GM10248 (cell line): ENCODE results near the gene VMAC.

Experiments
- CTCF ChIA-PET: fragments of 300-600 bp; sonication (Branson Sonifier 250); formaldehyde crosslinking; extraction: SDS; loops from one replicate; lab custom pipeline; 2021; ENCODE audit warnings: antibody characterized with exemption; lab: Yijun Ruan, JAX
- POLR2A ChIA-PET: fragments of 350-650 bp; sonication (Branson Sonifier 250); formaldehyde crosslinking; extraction: SDS; loops from one replicate; lab custom pipeline; 2020; ENCODE audit warnings: antibody characterized with exemption; lab: Yijun Ruan, JAX
- DNase-seq: peaks from one replicate; pipeline ENCODE4 v3.0.0; 2012; ENCODE audit errors: extremely low spot score
- CTCF ChIP-seq: IDR thresholded peaks from 2 replicates; pipeline ENCODE4 v1.5.1; 2012; ENCODE audit warnings: mild to moderate bottlenecking, low read depth; ENCODE audit errors: extremely low read depth, missing control alignments, control extremely low read depth

Gene VMAC

GRCh38 chr19:5929625-5930024 lies 25.0 kb downstream of the VMAC start:
- ChIA-PET CTCF (interaction anchor here (1.3 kb wide), 1 partner anchor 25 kb away, joined by 4 read pairs; the partner anchor contains the start of gene VMAC), POLR2A (no interaction called here)
- no peak for DNase-seq
- TF ChIP-seq CTCF = no peak

- CTCF ChIA-PET = no interaction called here
- no peak for TF ChIP-seq CTCF
Observed at GRCh38 chr19:5931251-5931650, 26.6 kb downstream of the VMAC start.

DNA sequence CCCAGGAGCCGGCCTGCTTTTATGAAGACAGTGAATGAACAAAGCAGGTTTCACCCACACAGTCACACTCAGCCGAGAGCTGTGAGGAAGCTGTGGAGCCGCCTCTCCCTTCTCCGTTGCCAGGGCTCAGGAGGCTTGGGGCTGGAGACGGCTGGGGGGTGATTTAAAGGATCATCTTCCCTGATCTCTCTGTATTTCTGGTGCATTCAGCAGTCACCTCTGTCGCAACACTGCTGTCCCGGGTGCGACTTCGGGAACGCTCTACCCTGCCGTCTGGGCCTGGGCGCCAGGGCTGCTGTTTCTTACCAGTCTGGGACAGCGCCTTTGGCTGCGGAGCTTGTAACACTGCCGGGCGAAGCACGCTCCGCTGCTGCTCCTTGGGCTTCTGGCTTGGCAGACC lies 27.5 kb downstream of the VMAC start:
- ChIA-PET POLR2A (no interaction called here), CTCF (no interaction called here)
- no peak for DNase-seq
- TF ChIP-seq CTCF = no peak

More at GRCh38 chr19:5931251-5931650, 26.6 kb downstream of the VMAC start:
- no peak for DNase-seq
- POLR2A ChIA-PET = no interaction called here

DNA sequence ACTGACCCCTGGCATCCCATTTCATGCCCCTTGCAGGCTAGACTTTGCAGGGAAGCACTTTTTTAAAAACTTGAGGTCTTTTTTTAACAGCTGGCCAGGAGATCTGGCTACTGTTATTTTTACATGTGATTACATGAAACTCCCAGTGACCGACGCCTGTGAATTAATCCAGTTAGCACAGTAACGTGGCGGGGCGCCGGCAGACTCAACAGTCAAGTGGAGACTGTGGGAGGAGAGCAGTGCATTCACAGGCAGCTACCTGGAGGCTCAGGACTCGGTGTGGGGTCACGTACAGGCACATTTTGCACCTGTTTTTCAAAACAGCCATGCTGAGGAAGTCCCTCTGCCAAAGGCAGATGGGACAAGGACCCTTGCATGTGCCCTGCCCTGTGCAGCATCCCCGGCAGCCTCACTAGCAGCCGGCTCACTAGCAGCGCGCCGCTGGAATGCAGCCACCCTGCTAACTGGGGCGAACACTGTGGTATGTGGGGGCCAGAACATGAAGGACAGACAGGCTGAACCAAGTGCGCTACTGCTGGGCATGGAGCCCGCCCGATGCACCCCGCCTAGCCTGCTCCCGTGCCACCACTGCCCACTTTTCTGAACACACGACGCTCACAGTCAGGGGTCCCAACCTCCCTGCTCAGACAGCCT lies 28.1 kb downstream of the VMAC start:
- TF ChIP-seq CTCF = no peak
- ChIA-PET CTCF (no interaction called here), POLR2A (no interaction called here)
- DNase-seq = no peak

DNA sequence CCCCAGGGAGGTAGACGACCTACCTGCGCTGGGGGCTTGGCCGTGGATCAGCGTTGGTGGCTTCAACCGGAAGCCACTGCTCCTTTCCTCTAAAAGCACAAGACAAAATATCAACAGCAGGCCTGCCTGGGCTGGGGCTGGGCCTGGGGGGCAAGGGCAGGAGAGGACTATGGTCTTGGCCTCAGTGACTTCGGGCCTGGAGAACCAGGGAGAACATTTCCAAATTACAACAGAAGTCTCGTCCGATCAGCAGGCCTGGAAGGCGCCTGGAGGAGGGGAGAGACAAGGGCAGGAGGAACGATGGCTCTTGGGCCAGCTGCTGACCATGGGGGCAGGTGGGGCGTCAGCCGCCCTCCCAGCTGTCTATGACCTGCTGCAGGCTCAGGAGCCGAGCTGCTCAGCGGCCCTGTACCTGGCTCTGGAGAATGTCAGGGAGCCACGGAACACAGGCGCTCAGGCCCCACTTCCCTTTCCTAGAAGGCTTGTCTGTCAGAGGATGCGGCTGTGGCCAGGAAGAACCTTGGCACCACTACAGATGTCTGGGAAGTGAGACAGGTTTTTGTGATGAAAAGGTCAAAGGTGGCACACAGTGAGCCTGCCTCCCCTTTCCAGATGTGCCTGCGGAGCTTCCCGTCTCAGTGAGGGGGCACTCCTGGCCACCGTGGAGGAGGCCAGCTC lies 28.9 kb downstream of the VMAC start:
- CTCF ChIA-PET = interaction anchor here (1.1 to 1.7 kb wide), 2 partner anchors 15 to 34 kb away, joined by 3 to 5 read pairs; no protein-coding TSS in a partner anchor
- POLR2A ChIA-PET = no interaction called here

GRCh38 chr19:5934069-5934401 lies 29.4 kb downstream of the VMAC start:
- no peak for DNase-seq
- no peak for TF ChIP-seq CTCF
- CTCF ChIA-PET = interaction anchor here (1.1 to 1.7 kb wide), 2 partner anchors 15 to 34 kb away, joined by 3 to 5 read pairs; no protein-coding TSS in a partner anchor
- POLR2A ChIA-PET = no interaction called here

More for the DNA sequence above, 28.9 kb downstream of the VMAC start:
- DNase-seq = no peak
- TF ChIP-seq CTCF = no peak
